GM19455 (cell line): Measurements from ENCODE around the gene CCNG2.
"Not testable (repeated sequence)": the region's sequence is repeated elsewhere in the genome, so short reads cannot be mapped to it uniquely, and the experiment has no call there.

Experiments
- ATAC-seq: cut with Tn5 transposase; IDR thresholded peaks from one replicate; pipeline ENCODE4 v1.9.1; 2021; ENCODE audit not compliant: unreplicated experiment

The CCNG2 gene, protein sequence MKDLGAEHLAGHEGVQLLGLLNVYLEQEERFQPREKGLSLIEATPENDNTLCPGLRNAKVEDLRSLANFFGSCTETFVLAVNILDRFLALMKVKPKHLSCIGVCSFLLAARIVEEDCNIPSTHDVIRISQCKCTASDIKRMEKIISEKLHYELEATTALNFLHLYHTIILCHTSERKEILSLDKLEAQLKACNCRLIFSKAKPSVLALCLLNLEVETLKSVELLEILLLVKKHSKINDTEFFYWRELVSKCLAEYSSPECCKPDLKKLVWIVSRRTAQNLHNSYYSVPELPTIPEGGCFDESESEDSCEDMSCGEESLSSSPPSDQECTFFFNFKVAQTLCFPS

DNA sequence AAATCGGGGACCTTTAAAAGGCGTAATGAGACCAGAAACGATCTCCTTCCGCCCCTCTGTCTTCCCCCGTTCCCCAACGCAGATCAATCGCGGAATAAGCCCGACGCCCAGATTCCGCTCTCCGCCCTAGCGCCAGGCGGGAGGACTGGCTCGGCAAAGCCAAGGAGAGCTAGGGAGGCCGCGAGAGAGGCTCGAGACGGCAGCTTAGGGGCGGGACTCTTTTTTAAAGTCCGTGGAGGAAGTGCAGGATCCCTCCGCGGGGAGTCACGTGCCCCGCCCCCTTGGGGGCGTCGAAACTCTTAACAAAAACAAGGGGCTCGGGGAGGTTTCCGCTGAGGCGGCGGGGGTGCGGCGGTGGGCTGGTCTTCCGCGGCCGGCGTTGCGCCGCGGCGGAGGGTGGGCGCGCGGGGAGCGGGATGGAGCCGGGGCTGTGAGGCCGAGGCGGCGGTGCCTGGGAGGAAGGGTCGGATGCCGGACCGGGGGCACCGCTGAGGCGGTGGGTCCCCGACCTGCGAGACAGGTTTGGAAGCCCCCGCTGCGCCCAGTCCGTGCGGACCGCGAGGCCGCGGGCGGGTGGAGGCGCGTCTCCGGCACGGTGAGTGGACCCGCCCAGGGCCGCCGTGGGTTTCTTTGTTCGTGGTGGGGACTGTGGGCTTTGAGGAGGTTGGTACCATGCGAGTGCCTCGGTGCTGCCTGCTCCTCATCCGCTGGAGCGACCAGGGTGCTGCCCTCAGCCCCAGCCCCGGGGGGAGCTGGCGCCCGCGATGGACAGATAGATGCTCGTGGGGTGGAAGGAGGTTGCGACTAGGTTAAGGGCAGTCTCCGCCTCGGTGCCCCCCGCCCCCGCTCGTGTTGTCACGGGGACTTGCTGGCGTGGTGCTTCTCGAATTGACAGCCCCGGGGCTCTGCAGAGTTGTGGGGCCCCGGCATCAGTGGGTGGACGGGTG lies at the start of gene CCNG2:
Gene CCNG2 (plus strand): TSS at position 296 of the 947 bp plus-strand sequence. CDS start 1,326 bp downstream, outside the sequence.
- peak; percentile 25 for ATAC-seq

DNA sequence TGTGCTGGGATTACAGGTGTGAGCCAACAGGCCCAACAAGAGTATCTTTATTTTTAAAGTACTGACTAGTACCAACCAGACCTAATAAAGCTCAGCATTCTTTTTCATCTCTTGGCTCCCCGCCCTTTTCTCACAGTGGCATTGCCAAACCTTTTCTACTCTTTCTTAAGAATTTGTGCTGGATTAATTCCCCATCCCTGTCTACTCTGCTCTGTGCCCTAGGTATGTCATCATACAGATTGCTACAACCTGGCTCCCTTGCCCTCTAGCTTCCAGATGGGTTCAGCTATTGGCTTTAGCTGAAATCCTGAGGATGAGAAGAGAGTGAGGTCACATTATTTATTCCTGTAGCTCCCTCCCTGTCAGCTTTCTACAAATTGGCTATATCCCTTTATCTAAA lies 46.3 kb upstream of the CCNG2 start:
- ATAC-seq, result no peak

DNA sequence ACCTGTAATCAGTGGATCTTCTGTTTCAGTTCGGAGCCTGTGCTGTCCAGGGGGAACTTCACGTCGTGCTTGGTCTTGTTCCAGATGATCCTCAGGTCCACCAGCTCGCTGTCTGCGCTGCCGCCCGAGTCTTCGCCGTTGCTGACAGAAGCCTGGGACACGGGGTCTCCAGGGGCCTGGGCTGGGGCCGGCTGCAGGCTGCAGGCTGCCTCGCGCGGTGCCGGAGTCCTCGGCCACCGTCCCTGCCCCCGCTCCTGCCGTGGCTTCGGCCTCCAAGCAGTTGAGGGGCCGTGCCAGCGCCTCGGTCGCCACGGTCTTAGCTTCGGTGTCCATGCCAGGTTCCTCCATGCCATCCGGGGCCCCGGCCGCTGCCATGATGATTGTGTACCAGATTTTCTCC lies 43.9 kb upstream of the CCNG2 start:
- no peak for ATAC-seq

DNA sequence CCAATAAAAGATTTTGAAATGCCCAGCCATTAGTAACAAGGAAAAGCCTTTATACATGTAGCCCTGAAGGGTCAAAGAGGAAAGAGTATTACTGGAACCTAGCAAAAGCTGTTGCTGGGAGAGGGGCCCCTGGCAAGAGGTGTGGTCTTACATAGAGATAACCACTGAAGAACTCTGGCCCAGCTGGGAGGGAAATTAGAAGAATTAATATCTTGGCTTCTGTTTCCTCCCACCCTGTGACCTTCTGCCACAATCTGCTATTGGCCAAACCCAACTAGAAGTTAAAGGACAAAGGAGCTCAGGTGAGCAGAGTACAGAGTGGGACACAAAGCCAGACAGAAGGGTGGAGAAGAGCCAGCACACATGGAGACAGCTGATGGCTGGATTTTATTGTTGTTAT lies 39.3 kb upstream of the CCNG2 start:
- no peak for ATAC-seq

DNA sequence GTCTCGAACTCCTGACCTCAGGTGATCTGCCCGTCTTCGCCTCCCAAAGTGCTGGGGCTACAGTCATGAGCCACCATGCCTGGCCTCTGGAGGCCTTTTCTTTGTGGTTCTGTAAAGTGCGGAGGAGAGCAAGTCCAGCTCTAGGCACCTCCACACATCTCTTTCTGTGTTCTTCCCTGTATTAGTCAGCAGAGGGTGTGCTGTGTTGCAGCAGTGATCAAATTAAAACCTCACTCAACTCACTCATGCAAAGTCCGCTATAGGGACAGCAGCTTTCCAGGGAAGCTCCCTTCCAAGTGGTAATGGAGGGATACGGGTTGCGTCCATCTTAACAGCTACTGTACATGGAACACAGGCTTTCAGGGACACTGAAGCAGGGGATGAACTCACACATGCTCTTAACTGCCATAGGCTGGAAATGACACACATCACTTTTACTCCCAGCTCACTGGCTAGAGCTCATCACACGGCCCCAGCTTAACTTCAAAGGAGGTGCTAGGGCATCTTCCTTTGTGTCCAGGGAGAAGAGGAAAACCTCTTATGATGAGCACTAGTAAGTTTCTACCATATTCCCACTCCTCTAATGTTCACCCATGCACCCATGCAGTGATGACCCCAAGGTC lies 36.0 kb upstream of the CCNG2 start:
- ATAC-seq, result no peak

DNA sequence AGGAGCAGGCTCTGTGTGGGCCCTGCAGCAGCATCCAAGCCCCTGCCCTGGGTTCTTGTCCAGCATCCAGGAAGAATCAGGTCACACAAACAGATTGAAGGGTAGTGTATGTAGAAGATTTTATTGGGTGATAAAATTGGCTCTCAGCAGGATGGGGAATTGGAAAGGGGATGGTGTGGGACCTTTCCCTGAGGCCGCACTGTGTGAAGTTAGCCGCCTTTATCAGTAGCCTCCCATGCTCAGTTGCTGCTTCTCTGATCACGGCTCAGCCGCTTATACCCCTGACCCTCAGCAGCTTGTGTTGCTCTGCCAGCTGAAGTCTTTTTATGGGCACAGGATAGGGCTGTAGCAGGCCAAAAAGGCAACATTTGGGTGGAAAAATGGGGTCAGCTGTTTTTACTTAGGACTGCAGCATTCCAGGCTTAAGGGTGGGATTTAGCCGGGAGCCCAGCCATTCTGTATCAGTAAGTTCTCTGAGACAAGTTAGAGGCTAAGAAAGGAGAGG lies 35.2 kb upstream of the CCNG2 start:
- no peak for ATAC-seq

DNA sequence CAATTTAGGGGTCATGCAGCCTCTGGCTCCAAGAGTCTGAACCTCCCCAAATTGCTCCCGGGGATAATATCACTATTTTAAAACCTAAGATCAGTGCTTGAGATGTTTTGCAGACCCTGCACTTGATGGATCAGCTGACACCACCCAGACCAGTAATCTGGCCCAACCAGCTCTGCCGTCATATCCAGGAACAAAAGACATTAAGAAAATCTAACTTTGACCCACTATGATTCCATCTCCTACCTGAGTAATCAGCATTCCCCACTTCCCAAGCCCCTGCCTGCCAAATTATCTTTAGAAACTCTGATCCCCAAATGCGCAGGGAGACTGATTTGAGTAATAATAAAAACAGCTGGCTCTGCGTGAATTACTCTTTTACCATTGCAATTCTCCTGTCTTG lies 34.4 kb upstream of the CCNG2 start:
- no peak for ATAC-seq

DNA sequence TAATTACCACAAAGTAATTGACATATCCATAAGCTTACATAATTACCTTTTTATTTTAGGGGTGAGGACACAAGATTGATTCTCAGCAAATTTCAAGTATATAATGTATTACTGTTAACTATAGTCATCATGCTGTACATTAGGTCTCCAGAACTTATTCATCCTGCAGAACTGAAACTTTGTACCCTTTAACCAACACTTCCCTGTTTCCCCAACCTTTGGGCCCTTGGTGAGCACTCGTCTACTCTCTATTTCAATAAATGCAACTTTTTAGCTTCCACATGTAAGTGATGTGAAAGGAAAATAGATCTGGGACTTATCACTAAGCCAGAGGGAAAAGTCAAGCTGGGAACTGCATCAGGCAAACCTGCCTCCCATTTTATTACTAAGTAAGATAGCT lies 33.6 kb upstream of the CCNG2 start:
- no peak for ATAC-seq

DNA sequence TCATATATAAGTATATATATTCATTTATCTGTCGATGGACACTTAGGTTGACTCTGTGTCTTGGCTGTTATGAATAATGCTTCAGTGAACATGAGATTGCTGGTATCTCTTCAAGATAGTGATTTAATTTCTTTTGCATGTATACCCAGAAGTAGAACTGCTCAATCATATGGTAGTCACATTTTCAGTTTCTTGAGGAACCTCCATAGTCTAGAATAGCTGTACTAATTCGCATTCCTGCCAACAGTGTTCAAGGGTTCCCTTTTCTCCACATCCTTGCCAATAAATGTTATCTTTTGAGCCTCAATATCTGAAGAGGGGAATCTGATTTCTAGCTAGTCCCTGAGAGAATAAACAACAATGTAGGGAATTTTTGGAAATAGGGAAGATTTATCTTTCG lies 32.4 kb upstream of the CCNG2 start:
- ATAC-seq, result no peak

DNA sequence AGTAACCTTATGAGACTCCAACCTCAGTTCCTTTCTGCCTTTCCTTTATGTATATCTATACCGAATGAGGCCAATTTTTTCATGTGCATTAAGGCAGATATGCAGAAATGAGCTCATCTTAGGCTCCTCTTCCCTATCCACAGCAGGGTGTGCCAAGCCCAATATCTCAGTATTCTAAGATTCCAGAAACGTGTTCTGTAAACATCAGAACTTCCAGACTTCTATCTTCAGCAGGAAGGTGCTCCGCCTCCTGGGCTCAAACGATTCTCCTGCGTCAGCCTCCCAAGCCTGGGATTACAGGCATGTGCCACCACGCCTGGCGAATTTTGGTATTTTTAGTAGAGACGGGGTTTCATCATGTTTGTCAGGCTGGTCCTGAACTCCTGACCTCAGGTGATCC lies 31.0 kb upstream of the CCNG2 start:
- no peak for ATAC-seq

DNA sequence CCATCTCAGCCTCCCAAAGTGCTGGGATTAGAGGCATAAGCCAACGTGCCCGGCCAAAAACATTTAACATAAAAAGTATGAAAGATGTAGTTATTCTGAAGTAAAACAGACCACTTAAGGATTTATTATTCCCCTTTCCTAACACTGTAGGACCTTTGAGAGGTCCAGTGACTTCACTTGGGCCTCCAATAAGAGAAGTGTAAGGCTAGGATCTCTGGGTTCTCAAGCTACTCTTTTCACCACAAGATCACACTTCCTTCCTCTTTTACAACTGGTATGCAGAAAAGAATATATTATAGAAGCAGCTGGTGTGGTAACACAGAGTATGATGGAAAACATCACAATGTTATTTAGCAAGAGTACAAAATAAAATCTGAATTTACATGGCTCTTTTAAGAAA lies 30.2 kb upstream of the CCNG2 start:
- ATAC-seq, result peak; percentile 87

DNA sequence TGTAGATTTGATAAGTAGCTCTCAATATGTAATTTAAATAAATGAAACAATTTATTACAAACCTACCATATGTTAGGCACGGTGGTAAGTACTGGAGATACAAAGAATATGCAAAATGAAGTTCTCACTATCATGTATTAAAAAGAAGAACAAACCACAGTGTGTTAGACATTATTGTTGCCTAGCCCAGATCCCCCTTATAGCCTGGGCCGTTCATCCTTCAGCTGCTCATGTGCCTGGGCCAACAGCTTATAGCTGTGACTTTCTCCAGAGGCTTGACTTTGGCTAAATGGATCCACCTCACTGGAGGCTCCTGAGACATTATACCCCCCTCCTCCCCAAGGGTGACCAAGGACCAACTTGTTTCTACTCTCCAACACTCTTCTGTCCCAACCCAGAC lies 29.8 kb upstream of the CCNG2 start:
- peak; percentile 60 for ATAC-seq

DNA sequence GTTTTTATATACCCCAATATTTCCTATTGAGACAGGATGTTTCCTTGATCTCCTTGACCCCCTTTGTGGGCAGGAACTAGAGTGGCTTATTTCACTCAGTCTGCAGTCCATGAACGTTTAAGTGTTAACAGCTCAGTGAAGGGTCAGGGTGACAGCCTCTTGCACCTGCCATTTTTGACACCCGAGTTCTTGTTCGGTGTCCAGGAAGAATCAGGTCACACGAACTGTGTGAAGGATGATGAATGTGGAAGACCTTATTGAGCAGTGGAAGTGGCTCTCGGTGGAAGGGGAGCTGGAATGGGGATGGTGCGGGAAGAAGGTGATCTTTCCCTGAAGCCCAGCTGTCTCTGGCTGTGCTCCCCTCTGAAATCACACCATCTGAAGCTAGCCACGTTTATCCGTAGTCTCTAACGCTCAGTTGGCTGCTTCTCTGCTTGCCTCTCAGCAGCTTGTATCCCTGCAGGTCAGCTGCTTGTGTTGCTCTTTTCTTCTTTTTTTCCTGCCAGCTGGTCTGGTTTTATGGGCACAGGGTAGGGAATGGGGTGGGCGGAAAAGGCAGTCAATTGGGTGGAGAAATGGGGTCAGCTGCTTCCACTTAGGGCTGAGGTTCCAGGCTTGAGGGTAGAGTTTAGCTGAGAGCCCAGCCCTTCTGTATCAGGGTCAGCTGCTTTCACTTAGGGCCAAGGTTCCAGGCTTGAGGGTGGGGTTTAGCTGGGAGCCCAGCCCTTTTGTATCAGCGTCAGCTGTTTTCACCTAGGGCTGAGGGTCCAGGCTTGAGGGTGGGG lies 29.0 kb upstream of the CCNG2 start:
- ATAC-seq, result no peak

DNA sequence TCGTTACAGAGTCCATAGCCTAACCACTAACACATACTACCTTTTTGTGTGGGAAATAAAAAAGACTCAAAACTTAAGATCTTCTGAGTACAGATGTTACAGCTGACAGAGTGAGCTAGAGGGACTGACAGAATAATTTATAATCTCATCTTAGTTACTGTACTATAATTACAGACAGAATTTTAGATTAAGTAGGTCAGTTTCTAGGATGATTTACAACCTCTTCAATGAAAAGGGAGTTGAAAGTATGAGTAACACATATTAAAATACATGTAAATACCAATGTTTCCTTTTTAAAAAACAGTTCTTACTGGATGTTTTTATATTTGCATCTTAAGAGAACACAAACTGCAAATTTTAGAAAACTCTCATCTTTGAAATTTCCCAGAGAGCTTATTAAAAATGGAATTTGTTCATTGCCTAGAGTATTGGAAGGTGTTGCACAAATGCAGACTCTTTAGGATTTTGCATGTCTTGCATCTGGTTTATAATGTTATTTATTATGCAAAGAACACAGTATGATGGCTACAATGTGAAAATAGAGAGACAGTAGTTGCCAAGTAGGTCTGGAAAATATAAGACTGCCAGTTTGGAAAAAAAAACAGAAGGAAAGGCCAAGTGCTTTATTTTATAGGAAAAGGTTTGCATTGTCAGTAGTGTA lies 24.2 kb upstream of the CCNG2 start:
- no peak for ATAC-seq

DNA sequence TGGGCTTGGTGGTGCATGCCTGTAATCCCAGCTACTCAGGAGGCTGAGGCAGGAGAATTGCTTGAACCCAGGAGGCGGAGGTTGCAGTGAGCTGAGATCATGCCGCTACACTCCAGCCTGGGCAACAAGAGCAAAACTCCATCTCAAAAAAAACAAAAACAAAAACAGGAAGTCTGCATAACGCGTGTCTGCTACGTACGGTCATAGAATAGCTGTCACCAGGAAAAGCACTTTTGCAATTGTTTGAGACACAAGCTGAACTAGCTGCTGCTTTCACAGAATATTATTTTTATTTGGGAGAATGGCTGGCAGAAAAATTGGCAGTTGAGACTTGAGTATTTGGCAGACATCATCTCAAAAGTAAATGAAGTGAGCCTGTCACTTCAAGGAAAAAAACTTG lies 19.6 kb upstream of the CCNG2 start:
- ATAC-seq, result not testable (repeated sequence)

DNA sequence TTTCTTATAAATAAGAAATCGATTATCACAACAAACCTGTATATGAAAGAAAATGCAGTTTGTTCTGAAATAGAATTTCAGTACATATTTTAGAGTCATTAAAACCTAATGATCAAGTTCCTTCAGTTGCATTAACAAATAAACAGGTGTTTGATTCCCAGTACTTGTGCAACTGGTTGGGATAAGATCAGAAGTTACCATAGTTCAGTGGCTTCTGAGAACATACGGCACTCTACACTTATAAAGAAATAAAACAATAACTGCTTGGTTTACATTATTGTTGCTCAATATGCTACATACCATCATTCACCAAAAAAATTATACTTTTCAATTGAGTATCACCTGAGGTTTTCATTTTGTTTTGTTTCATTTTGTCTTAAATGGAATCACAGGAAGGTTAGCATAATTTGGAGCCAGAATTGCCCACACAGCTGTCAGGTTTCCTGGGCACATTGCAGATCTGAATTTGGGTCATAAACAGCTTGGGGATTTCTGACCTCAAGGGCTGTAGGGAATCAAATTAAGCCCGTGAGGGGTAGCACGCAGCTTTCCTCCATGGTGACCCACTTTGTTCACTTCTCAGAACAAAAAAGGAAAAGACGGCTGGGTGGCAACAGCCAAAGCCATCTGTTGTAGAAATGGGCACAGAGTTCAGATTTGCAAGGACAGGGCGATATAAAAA lies 14.9 kb upstream of the CCNG2 start:
- ATAC-seq, result no peak

DNA sequence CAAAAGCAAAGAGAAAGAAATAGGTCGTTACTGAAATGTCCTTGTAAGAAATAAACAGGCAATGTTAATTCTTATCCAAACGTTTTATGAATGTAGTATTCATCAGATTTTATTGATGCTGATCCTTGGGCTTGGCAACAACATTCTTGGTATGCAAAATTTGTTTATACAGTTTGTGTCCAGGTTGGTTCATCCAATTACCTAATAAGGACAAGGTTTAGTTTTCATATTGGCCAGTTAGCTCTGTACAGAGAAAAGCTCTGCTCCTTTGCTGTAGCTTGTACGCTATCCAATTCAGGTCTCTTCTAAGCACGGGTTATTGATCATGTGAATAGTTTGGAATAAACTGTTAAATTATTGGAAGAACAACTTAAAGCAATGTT lies 14.4 kb upstream of the CCNG2 start:
- ATAC-seq, result no peak

DNA sequence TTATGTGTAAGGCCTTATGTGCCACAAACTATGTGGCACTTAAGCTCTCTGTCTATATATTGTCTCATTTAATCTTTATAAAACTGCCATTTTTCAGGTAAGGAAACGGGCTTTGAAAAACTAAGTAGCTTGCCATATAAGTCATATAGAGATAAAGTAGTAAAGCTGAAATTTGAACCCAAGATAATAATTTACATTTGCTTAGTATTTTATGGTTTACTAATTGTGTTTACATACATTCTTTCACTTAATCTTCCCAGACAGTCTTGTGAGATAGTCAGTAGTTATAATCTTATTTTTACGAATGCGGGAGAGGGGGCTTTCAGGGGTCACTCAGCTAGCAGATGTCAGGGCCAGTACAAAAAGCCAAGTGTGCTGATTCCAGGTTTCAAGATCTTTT lies 13.9 kb upstream of the CCNG2 start:
- no peak for ATAC-seq

DNA sequence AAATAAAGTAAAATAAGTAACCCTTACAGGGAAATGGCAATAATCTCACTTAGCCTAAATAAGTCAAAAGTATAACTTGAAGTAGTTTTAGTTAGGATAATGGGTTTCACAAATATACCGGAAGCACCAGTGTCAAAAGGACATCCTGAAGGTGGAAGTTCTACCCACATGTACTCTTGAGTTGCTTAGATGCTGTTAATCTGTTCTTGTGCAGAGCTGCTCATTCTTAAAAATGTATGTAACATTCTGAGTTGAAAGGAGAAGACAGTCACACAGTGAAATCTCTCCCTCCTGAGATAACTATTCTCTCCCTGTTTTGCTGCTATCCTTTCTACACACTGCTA lies 11.2 kb upstream of the CCNG2 start:
- ATAC-seq, result no peak
